Measurements from ENCODE around the gene PKIG.

PKIG gene

DNA sequence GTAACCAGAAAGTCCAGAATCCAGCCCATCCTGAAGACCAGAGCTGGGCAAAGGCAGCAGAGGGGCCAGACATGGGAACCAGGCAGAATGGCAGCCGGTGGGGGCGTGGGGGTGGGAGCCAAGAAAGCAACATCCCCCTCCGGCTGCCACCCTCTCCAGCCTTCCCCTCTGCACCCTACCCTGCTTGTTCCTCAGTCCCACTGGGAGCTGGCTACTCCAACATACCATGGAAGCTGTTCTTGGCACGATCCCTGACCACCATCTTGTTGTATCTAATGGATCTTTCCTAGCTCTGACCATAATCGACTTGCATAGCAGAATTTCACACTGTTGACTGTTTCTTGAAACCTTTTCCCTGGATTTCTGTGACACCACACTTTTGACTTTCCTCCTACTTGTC, 38.9 kb downstream of the PKIG start:
- ATAC-seq = no peak

DNA sequence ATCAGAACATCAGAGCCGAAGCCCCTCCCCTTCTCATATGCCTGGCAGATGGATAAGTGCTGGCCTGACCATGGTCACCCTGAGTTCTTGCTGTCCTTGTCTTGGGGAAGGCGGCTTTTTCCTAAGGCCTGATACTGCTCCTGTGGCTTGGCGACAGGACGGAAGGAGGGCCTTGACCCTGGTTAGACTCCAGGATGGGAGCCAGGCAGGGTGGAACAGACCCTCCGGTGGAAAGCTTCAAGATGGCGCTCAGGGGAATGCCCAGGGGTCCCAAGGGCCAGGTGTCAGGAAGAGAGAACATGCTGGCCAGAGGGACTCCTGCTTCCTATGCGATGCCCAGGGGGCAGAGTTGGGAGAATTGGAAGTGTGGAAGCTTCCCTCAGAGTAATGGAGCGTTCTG, 39.6 kb downstream of the PKIG start:
- ATAC-seq = no peak

GRCh38 chr20:44622501-44623270, 40.3 kb downstream of the PKIG start:
- ATAC-seq = no peak

DNA sequence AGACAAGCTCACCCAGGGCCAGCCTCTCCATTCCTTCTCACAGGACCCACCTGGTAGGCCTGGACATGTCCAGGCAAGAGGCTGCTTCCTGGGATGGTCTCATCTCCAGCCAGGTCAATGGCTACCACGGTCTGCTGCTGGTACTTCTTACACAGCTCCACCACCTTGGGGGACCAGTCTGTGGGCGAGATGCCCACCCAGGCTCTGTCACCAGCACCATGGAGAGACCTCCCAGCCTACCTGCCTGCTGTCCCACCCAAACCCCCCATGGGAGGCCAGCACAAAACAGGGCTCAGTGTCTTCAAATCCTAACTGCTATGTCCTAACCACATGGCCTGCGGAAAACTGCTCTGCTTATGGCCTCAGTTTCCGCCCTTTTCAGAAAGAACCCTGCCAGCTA, 41.8 kb downstream of the PKIG start:
- no peak for ATAC-seq

GRCh38 chr20:44624743-44625271, 42.4 kb downstream of the PKIG start:
- ATAC-seq = no peak

- no peak for ATAC-seq
Measured at GRCh38 chr20:44625361-44625760, 43.0 kb downstream of the PKIG start.

- no peak for ATAC-seq
Measured at GRCh38 chr20:44626278-44626677, 43.9 kb downstream of the PKIG start.

GRCh38 chr20:44627364-44628010, 45.1 kb downstream of the PKIG start:
- ATAC-seq = no peak

- ATAC-seq = no peak
Measured at GRCh38 chr20:44629017-44629385, 46.6 kb downstream of the PKIG start.

DNA sequence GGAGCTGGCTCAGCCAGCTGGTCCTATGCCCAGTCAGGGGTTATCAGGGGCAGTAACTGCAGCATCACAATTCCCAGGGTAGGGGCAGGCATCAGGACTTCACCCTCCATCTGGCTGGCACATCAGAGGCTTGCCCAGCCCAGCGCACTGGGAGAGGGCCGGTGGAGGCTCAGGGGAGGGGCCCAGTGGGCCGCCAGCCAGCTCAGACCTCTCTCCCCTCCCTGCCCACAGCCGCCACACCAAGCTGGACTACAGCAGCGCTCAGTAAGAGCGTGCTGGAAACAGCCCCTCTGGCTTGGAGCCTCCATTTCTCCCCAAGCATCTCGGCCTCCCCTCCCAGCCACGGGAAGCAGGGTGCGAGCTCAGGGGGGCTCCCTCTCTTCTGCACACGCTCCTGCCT, 47.2 kb downstream of the PKIG start:
- no peak for ATAC-seq

DNA sequence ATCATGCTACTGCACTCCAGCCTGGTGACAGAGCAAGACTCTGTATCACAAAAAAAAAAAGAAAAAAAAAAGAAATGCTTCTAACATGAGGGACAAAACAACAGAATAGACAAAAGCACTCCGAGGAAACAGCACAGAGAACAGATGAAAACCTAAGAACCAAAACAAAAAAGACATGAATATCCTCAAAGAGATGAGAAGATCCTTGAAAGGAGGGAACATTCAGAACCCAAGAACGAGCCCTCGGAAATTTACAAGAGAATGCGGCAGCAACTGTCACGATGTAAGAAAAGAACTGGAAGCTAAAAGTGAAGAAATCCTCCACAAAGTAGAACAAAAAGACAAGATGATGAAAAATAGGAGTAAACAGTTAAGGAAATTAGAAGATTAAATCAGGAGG, 47.9 kb downstream of the PKIG start:
- ATAC-seq = no peak

GRCh38 chr20:44632103-44632752, 49.8 kb downstream of the PKIG start:
- ATAC-seq = no peak

- no peak for ATAC-seq
Measured at GRCh38 chr20:44633187-44633810, 50.9 kb downstream of the PKIG start.

DNA sequence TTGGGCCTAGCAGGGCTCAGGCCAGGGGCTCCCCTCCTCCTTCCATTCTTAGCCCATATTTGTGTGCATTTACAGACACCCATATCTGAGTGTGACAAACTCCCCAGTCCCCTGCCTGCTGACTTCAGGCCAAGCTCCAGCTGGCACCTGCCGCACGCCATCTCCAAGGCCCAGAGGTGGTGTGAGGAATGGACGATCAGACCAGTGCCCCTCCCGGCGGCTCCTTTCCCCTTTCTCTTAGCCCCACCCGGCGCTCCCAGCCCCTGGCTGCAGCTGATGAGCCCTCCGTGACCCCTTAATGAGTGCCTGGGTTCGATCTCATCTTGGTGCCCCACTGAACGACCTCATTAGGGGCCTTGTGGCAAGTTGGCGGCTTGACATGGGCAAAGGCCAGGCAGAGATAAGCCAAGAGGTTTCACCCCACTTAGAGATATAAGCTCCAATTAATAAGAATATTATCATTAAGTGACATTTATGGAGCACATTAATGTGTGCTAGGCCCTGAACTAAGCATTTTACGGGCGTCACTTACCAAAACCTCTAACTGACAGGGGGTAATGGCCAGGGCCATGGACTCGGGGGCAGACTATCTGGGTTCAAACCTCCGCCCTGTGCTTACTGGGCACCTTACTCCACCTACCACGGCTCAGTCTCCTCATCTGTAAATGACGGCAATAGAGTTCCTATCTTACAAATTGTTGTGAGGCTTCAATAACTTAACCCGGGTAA, 51.7 kb downstream of the PKIG start:
- ATAC-seq = no peak

- no peak for ATAC-seq
Measured at GRCh38 chr20:44635877-44636276, 53.5 kb downstream of the PKIG start.

DNA sequence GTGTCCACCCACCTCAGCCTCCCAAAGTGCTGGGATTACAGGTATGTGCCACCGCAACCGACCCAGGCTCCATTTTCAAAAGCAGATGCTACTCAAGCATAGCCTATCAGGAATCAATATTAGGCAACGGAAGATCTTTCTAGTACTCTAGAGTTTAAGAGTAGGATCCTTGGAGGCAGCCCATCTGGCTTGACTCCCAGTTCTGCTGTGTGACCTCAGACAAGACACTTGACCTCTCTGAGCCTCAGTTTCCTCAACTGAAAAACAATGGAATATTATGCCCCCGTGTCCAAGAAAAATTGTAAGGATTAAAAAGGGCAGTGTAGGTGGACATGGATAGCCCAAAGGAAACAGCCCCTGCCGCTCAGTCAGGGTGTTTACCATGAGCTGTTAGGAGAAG, 54.7 kb downstream of the PKIG start:
- no peak for ATAC-seq

DNA sequence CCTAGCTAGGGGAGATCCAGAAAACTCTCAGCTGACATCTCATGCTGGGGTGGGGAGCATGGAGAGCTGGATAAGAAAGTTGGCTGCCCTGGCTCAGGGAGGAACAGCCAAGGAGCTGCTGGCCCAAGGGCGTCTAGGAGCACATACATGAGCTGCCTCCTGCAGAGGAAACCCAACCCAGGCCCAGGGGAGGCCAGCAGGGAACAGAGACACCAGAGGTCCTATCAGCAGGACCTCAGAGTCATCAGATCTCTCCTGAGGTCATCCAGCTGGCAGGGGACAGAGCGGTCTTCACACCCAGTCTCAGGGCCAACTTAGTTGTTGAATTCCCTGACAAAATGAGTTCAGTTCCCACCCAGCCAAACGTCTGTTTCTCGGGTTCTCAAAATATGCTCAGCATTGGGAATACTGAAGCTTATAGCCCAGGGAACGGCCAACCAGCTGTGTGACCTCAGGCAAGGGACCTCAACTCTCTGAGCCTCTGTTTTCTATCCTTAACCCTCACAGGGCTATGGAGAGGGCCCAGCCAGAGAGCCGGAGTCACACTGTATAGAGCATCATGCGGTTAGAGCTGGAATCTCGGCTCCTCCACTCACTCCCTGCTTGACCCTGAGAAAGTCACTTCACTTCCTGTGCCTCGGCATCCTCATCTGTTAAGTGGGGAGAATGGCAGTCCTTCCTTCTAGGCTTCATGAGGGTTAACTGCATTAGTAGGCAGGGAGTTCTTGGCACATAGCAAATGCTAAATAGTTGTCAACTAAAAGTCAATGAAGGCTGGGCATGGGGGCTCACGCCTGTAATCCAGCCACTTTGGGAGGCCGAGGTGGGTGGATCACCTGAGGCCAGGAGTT, 55.4 kb downstream of the PKIG start:
- ATAC-seq = no peak

DNA sequence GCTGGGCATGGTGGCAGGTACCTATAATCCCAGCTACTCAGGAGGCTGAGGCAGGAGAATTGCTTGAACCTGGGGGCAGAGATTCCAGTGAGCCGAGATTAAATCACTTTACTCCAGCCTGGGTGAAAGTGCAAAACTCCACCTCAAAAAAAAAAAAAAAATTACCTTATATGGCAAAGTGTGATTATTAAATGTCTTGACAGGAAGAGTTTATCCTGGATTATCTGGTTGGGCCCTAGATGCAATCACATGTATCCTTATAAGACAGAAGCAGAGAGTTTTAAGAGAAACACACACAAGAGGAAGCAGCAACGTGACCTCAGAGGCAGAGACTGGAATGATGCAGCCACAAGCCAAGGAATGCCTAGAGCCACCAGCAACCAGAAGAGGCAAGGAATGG, 58.1 kb downstream of the PKIG start:
- ATAC-seq = no peak

DNA sequence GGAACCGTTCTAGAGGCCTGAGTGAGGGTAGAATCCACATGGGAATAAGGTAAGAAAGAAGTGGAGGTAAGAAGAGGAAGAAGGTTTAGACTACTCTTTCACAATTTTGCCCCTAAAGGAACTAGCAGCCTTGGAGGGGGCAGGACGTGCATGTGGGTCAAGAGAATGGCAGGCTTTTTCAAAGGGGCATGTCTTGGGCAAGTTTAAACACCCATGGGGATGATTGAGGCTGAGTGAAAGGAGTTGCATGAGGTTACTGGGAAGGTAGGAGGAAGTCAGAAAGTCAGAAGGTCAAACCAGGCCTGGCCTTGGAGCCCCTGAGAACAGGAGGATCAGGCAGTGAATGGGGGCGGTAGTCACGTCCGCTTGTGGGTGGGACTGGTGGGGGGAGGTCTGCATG, 58.9 kb downstream of the PKIG start:
- ATAC-seq = no peak

DNA sequence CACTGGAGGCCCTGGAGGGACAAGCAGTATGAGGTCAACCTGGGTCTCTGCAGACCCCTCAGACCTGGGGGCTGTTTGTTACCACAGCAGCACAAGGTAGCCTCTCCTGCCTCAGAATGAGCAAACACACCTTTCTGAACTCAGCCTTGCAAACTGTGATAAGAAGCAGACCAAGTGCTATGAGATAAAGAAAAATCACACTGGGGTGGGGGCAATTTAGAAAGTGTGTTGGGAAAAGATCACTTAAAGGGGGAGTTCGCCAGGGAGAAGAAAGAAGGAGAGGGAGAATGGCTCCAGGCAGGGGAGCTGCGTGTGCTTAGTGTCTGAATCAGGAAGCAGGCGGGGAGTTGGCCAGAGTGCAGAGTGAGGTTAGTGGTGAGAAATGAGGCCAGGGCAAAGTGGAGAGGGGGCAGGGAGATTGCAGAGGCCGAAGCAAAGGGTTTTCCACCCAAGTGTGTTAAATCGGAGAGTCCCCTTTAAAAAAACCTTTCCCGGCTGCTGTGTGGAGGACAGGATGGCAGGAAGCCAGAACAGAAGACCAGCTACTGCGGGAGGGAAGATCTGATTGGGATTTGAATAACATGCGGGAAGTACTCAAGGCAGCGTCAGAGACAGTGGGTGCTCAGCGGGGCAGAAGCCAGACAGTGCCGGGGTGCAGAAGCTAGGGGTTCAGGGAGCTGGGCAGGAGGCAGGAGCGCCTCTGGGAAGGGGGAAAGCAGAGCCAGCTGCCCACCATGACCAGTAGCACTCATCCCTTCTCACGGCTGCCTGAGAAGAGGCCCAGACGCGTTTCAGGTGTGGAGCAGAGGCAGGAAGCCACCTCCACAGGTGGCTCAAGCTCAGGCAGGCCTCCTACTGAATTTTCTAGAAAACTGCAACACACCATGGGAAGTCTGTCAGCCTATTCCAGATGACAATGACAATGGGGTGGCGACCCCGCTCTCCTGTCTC, 60.1 kb downstream of the PKIG start:
- peak in 1 of 2 donors; percentile 18 for ATAC-seq

GRCh38 chr20:44643154-44643519, 60.8 kb downstream of the PKIG start:
- ATAC-seq = no peak

Data from activated CD4-positive, CD25-positive, alpha-beta regulatory T cell treated with anti-CD3 and anti-CD28 coated beads, Interleukin-2, amount 50 U/mL, for 24 hours (primary cell).